ENCODE measurements around the gene FDX1.

Gene FDX1

GRCh38 chr11:110474578-110474977, 44.8 kb downstream of the FDX1 start:
- no peak for TF ChIP-seq CTCF (IDR thresholded peaks at IDR 0.05; ENCODE audit: low read depth, low read length, missing control alignments)
- no peak for DNase-seq (ENCODE audit: low read depth)
- no peak overlapping the region for H3K4me3 ChIP-seq (ENCODE audit: low read depth, low read length)
- in situ Hi-C loops (cut with HindIII; ENCODE audit: low sequenced_read_pairs) = no loop called here

GRCh38 chr11:110475671-110476070, 45.9 kb downstream of the FDX1 start:
- TF ChIP-seq CTCF (IDR thresholded peaks at IDR 0.05; ENCODE audit: low read depth, low read length, missing control alignments) = no peak
- in situ Hi-C loops (cut with HindIII; ENCODE audit: low sequenced_read_pairs) = no loop called here
- no peak for DNase-seq (ENCODE audit: low read depth)
- no peak overlapping the region for H3K4me3 ChIP-seq (ENCODE audit: low read depth, low read length)

- TF ChIP-seq CTCF (IDR thresholded peaks at IDR 0.05; ENCODE audit: low read depth, low read length, missing control alignments) = no peak
- no peak overlapping the region for H3K4me3 ChIP-seq (ENCODE audit: low read depth, low read length)
- in situ Hi-C loops (cut with HindIII; ENCODE audit: low sequenced_read_pairs) = no loop called here
- DNase-seq (ENCODE audit: low read depth) = no peak
Observed at GRCh38 chr11:110478410-110478809, 48.7 kb downstream of the FDX1 start.

DNA sequence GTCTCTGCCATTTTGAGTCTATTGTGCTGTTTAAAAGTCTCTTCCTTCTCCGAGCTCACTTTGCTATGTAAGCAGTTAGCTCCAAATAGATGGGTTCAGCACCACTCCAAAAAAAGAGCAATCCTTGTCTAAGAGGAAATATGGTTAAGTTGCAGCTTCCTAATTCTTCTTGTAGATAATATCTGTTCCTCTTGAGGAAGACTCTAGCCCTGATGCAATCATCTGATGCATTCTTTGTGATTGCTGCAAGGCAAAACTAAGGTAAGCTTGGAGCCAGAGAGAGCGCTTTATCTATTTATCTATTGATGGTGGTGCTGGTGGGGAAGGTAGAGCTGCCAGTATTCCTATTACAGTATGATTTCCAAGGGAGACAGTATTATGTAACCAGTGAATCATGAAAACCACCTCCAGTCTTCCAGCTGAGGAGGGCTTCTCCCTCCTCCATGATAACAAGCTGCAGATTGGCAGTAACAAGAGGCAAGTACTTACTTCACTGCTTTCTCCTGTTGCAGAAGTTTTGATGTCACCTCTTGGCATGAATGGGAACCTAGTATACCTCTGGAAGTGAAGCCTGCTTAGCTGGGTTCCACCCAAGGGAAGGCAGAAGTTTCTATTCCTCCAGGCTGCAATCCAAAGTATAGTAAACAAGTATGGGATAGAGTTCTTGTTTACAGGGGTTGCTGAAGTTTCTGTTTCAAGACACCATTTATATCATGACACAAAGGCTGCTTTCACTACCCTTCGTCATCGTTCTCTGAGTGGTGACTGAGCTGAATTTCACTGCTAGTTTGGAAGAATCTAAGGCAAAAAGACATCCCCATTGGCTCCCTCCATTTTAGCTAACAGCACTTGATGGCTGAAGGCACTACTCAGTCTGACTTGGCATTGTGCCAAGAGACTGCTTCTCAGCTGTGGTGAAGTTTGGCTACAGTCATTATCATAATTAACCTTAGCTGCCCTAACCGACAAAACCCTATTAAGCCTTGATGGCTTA, 49.7 kb downstream of the FDX1 start:
- no peak overlapping the region for H3K4me3 ChIP-seq (ENCODE audit: low read depth, low read length)
- TF ChIP-seq CTCF (IDR thresholded peaks at IDR 0.05; ENCODE audit: low read depth, low read length, missing control alignments) = no peak
- in situ Hi-C loops (cut with HindIII; ENCODE audit: low sequenced_read_pairs) = no loop called here
- DNase-seq (ENCODE audit: low read depth) = peak; percentile 19

DNA sequence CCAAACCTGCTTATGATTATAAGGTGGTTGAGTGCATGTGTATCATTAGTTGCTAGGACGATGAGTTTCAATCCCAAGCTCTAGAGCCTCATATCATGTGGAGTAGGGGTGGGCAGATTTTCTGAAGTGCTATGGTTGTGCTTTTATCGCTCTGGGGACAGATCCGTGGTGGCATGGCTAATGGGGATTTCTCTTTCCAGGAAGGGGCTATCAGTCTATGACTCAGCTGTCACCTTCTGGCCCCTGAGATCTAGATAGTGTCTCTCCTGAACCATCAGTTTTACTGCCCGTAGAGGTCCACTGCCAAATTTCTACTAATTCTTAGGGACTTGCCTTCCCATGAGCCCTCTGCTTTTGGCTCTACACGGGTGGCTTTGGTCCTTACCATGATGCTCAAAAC, 51.8 kb downstream of the FDX1 start:
- TF ChIP-seq CTCF (IDR thresholded peaks at IDR 0.05; ENCODE audit: low read depth, low read length, missing control alignments) = no peak
- in situ Hi-C loops (cut with HindIII; ENCODE audit: low sequenced_read_pairs) = no loop called here

DNA sequence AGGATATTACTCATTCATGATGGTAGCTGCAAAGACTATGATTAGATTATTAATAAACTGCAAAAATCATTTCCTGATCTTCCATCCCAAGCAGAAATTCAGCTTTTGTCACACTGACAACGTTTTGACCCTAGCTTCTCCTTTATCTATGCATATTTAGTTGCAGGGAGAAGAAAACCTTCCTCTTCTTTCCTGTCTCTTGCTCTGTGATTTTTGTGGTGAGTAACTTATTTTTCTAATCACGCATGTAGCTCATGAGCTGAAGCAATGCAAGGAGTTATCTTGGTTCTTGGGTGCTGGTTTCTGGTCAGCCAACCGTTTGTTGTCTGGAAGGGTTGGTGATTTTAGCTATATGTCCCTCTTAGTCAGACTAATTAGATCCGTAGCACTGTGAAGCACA, 56.4 kb downstream of the FDX1 start:
- no peak for TF ChIP-seq CTCF (IDR thresholded peaks at IDR 0.05; ENCODE audit: low read depth, low read length, missing control alignments)
- H3K4me3 ChIP-seq (ENCODE audit: low read depth, low read length) = no peak overlapping the region
- no peak for DNase-seq (ENCODE audit: low read depth)
- in situ Hi-C loops (cut with HindIII; ENCODE audit: low sequenced_read_pairs) = no loop called here

More for the DNA sequence above, 51.8 kb downstream of the FDX1 start:
- no peak for DNase-seq (ENCODE audit: low read depth)
- H3K4me3 ChIP-seq (ENCODE audit: low read depth, low read length) = no peak overlapping the region

Data from astrocyte of the cerebellum (primary cell).